GM18873 (cell line): ENCODE measurements around the gene RAB8A.
"Not testable (repeated sequence)": the region's sequence is repeated elsewhere in the genome, so short reads cannot be mapped to it uniquely, and the experiment has no call there.

Experiments
- ATAC-seq: cut with Tn5 transposase; IDR thresholded peaks from one replicate; pipeline ENCODE4 v1.9.1; 2021; ENCODE audit warnings: mild to moderate bottlenecking, moderate library complexity, moderate number of reproducible peaks; ENCODE audit not compliant: unreplicated experiment, low FRiP score

Gene RAB8A

GRCh38 chr19:16167055-16167454, 55.4 kb downstream of the RAB8A start:
- no peak for ATAC-seq

DNA sequence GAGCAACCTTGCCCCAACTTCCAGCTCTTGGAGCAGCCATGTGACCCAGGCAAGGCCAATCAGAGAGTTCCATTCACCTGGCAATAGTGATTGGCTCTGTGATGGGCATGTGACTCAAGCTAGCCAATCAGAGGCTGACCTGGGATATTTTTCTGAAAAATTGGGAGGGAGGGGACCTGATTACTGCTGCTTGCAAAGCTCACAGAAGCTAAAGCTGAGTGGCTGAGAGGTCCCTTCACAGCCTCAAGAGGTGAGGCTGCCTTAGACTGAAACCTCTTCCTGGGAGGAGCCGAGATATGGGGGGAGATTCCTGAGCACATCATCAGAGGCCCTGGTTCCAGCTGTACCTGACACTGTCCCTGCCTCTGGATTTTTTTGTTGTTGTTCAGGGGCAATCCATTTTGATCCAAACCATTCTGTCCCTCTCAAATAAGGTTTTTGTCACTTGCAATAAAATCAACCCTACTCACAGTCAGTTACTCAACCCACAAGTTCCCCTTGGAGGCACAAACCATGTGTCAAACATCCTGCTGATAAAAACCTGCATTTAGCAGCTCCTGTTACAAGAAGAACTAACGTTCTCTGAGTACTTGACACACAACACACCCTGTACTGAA, 56.9 kb downstream of the RAB8A start:
- ATAC-seq = no peak

DNA sequence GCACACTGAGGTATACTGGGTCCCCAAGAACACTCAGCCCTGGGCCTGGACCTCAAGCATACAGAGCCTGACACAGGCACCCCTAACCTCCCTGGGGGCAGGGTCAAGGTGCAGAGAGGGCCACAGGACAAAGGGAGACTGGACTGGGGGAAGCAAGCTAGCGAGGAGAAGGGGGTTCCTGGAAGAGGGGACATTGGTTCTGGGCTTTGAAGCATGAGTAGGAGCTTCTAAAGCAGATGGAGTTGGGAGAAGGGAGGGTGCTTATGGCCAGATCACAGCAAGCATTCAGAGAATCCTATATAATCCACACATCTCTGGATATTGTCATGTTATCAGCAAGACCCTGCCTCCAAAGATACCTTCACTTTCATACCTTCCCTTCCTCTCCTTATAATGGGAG, 58.4 kb downstream of the RAB8A start:
- ATAC-seq = no peak

DNA sequence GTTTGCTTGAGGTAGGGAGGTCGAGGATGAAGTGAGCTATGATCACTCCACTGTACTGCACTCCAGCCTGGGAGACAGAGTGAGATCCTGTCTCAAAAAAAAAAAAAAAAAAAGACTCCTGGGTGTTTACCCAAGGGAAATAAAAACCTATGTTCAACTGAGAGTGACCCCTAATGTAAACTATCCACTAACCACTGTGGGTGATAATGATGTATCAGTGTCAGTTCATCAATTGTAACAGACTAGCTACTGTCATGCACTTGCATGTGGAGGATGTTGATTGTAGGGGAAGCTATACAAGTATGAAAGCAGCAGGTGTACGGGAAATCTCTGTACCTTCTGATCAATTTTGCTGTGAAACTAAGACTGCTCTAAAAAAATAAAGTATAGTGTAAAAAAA, 64.3 kb downstream of the RAB8A start:
- no peak for ATAC-seq

GRCh38 chr19:16178866-16179265, 67.2 kb downstream of the RAB8A start:
- not testable (repeated sequence) for ATAC-seq

DNA sequence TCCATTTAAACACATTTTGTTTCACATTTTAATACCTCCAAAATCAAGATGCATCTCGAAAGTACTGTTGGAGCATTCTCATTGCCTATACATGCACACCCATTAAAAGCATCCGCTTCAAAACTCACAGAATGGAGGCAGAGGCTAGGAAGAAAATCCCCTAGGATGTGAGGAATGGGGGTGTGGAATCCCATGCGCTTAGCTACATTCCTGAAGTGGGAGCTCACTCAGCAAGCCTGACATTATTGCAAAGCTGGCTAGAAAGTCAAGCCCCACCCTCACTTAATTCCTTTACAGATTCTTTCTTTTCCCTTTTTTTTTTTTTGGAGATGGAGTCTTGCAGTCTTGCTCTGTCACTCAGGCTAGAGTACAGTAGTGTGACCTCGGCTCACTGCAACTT, 68.9 kb downstream of the RAB8A start:
- ATAC-seq = no peak
